Subcutaneous abdominal adipose tissue (tissue), 5 donors: ENCODE data around the gene GKAP1.

Source experiments
- H3K27ac ChIP-seq: one replicate; pipeline ENCODE4 v1.7.0; 2013; ENCODE audit warnings: low read depth, mild to moderate bottlenecking, inconsistent platforms, low read length, moderate library complexity
- H3K27me3 ChIP-seq, 5 donors: one replicate each; pipeline ENCODE4 v1.7.0; 2013; ENCODE audit warnings: low read length in 5 of 5, inconsistent platforms in 1 of 5; ENCODE audit not compliant: control insufficient read depth in 5 of 5, insufficient read depth in 4 of 5
- H3K36me3 ChIP-seq, 5 donors: one replicate each; pipeline ENCODE4 v1.7.0; 2013; ENCODE audit warnings: low read length in 5 of 5; ENCODE audit not compliant: control insufficient read depth in 5 of 5, insufficient read depth in 5 of 5
- H3K4me1 ChIP-seq, 5 donors: one replicate each; pipeline ENCODE4 v1.7.0; 2013; ENCODE audit warnings: low read length in 5 of 5, mild to moderate bottlenecking in 3 of 5, moderate library complexity in 1 of 5; ENCODE audit not compliant: control insufficient read depth in 5 of 5, insufficient read depth in 5 of 5
- H3K4me3 ChIP-seq, 5 donors: one replicate each; pipeline ENCODE4 v1.7.0; 2013; ENCODE audit warnings: low read length in 5 of 5, low read depth in 1 of 5
- H3K9ac ChIP-seq, 5 donors: one replicate each; pipeline ENCODE4 v1.7.0; 2013; ENCODE audit warnings: low read length in 5 of 5, mild to moderate bottlenecking in 4 of 5, moderate library complexity in 3 of 5
- H3K9me3 ChIP-seq, 5 donors: one replicate each; pipeline ENCODE4 v1.7.0; 2013; ENCODE audit warnings: low read length in 5 of 5; ENCODE audit not compliant: control insufficient read depth in 5 of 5
- donor health status: healthy.
- donor health status: healthy.
- donor health status: healthy.
- donor health status: healthy.
- donor health status: healthy.

The GKAP1 gene

DNA sequence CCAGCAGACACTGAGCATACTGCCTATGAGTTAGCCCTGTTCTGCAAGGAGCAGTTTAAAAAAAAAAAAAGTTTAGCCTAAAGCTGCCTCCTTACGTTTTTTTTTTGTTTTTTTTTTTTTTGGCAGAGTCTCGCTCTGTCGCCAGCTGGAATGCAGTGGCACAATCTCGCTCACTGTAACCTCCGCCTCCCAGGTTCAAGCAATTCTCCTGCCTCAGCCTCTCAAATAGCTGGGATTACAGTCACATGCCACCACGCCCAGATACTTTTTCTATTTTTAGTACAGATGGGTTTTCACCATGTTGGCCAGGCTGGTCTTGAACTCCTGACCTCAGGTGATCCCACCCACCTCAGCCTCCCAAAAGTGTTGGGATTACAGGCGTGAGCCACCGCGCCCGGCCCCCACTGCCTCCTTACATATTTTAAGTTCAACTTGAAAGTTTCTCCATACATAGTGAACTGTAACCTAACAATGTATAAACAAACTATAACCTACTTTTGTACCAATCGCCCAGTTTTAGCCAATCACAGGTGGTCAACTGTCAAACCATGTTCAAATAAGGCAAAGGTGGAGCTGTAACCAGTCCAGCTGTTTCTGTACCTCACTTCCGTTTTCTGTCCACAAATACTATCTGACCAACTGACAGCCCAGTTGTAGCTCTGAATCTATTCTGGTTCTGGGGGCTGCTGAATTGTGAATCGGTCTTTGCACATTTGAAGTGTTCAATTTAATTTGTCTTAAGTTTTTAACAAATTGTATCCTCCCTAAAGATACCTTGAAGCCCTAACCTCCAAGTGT lies 17.1 kb downstream of the GKAP1 start:
- Histone ChIP-seq H3K9ac (no peak overlapping the region), H3K4me1 (no peaks in the 10 kb centered on the region), H3K27ac (no peak overlapping the region), H3K4me3 (no peak overlapping the region), H3K9me3 (no peaks in the 10 kb centered on the region), H3K27me3 (no peaks in the 10 kb centered on the region), H3K36me3 (peaks cover 10 to 25% (median 20%) of the 10 kb centered on the region in 5 donors)

DNA sequence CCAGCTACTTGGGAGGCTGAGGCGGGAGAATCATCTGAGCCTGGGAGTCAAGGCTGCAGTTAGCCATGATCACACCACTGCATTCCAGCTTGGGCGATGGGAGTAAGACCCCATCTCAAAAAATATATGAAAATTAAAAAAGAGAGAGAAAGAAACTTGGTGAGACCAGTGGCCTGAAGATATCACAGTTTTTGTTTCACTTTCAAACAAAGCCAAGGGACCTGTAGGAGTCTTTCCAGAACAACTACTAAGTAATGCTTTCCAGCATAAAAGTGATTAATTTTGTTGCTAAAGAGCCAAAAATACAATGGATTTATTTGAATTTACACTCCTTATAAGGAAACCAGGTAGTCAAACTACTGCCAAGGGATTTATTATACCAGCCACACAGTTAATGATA lies 23.5 kb downstream of the GKAP1 start:
- no peaks in the 10 kb centered on the region for H3K27me3 ChIP-seq
- no peak overlapping the region for H3K9ac ChIP-seq
- no peaks in the 10 kb centered on the region for H3K4me1 ChIP-seq
- peaks cover 10 to 32% (median 23%) of the 10 kb centered on the region in 5 donors for H3K36me3 ChIP-seq
- H3K9me3 ChIP-seq = no peaks in the 10 kb centered on the region
- no peak overlapping the region for H3K27ac ChIP-seq
- H3K4me3 ChIP-seq = no peak overlapping the region

DNA sequence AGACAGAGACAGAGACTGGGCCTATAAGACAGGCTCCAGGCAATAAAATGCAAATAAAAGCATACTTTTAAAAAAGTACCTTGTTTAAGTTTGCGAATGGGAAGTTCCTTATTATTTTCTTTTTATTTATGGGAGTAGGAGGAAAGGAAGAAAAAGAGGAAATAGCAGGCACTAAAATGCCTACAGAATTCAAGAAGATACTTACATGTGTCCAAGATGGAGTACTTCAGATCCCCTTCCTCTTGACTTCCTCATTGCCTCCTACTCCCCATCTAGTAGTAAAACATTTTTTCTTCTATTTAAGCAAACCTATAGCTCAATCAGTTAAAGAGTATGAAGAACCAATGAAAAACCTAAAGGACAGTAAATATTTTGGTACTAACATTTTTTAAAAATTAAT lies 24.8 kb downstream of the GKAP1 start:
- no peaks in the 10 kb centered on the region for H3K4me1 ChIP-seq
- no peaks in the 10 kb centered on the region for H3K9me3 ChIP-seq
- peaks cover 4 to 22% (median 12%) of the 10 kb centered on the region in 5 donors for H3K36me3 ChIP-seq
- no peak overlapping the region for H3K9ac ChIP-seq
- H3K27me3 ChIP-seq = no peaks in the 10 kb centered on the region
- H3K27ac ChIP-seq = no peak overlapping the region
- no peak overlapping the region for H3K4me3 ChIP-seq

DNA sequence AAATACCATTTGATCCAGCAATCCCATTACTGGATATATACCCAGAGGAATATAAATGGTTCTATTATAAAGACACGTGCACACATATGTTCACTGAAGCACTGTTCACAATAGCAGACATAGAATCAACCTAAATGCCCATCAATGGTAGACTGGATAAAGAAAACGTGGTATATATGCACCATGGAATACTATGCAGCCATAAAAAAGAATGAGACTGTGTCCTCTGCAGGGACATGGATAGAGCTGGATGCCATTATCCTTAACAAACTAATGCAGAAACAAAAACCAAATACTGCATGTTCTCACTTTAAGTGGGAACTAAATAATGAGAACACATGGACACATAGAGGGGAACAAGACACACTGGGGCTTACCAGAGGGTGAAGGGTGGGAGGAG lies 39.4 kb downstream of the GKAP1 start:
- H3K36me3 ChIP-seq = peaks cover 0 to 8% (median 2%) of the 10 kb centered on the region in 5 donors
- no peak overlapping the region for H3K27ac ChIP-seq
- H3K9me3 ChIP-seq = no peaks in the 10 kb centered on the region
- no peaks in the 10 kb centered on the region for H3K4me1 ChIP-seq
- H3K27me3 ChIP-seq = no peaks in the 10 kb centered on the region
- no peak overlapping the region for H3K9ac ChIP-seq
- no peak overlapping the region for H3K4me3 ChIP-seq

DNA sequence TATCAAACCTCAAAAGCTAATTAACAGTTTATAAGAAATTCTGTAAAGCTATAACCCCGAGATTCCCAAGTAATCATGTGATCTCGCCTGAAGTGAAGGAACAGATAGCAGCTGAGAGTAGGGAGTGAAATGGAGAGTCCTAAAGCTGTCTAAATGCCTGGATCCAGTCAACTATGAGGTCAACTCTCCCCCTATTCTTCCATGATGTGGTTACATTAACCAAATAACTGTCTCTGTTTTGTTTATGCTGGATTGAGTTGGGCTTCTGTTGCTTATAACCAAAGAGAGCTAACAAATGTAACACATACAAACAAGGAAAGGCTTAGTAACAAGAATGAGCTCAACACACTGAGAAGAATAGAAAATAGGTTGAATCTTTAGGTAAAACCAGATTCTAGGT lies 41.6 kb downstream of the GKAP1 start:
- no peak overlapping the region for H3K27ac ChIP-seq
- H3K4me1 ChIP-seq = no peaks in the 10 kb centered on the region
- H3K9me3 ChIP-seq = no peaks in the 10 kb centered on the region
- H3K4me3 ChIP-seq = no peak overlapping the region
- H3K9ac ChIP-seq = no peak overlapping the region
- peaks cover 0 to 5% (median 0%) of the 10 kb centered on the region in 5 donors for H3K36me3 ChIP-seq
- H3K27me3 ChIP-seq = no peaks in the 10 kb centered on the region

DNA sequence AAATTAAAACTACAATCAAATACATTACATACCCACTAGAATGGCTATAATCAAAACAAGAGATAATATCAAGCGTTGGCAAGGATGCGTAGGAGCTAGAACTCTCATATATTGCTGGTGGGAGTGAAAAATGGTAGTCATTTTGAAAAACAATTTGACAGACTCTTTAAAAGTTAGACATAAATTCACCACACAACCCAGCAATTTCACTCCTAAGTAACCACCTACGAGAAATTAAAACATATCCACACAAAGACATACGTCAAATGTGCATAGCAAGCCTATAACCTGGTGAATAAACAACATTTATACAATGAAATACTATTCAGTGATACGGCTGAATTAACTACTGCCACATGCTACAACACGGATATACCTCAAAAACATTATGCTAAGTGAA lies 44.7 kb downstream of the GKAP1 start:
- Histone ChIP-seq H3K27me3 (no peaks in the 10 kb centered on the region), H3K36me3 (peaks cover 0 to 5% (median 0%) of the 10 kb centered on the region in 5 donors), H3K4me3 (no peak overlapping the region), H3K9me3 (no peaks in the 10 kb centered on the region), H3K9ac (no peak overlapping the region), H3K4me1 (no peaks in the 10 kb centered on the region), H3K27ac (no peak overlapping the region)

DNA sequence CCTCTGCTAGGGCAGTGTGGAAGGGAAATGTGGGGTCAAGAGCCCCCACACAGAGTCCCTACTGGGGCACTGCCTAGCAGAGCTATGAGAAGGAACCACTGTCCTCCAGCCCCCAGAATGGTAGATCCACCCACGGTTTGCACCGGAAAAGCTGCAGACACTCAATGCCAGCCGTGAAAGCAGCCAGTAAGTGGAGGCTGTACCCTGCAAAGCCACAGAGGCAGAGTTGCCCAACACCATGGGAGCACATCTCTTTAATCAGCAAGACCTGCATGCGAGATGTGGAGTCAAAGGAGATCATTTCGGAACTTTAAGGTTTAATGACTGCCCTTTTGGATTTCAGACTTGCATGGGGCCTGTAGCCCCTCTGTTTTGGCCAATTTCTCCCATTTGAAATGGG lies 52.2 kb downstream of the GKAP1 start:
- Histone ChIP-seq H3K27ac (no peak overlapping the region), H3K4me3 (no peak overlapping the region), H3K4me1 (no peaks in the 10 kb centered on the region), H3K9ac (no peak overlapping the region), H3K9me3 (peaks cover 0 to 9% (median 0%) of the 10 kb centered on the region in 5 donors), H3K27me3 (no peaks in the 10 kb centered on the region), H3K36me3 (peaks cover 0 to 18% (median 0%) of the 10 kb centered on the region in 5 donors)

DNA sequence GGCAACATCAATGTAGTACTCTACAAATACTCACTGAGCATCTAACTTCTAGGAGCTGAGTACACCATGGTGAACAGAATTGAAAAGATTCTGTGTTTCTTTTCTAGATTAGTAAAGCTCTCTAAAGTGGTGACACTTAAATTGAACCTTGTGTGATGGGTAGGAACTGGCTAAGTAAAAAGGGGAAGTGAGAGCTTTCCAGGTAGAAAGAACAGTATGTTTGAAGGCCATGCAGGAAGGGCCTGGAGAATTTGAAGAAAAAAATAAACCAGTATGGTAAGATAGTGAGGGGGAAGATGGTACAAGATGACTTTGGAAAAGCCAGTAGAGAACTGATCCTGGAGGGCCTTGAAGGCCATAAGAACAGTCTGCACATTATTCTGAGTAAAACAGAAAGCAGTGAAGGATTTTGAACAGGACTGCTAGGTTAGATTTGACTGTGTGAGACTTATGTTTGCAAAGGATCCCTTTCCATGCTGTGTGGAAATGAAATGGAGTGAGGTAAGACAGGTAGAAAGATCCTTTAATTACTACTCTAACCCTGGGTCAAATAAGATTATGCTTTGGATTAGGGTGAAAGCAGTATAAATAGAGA lies 63.1 kb downstream of the GKAP1 start:
- Histone ChIP-seq H3K27me3 (no peaks in the 10 kb centered on the region), H3K4me3 (no peak overlapping the region), H3K9me3 (no peaks in the 10 kb centered on the region), H3K36me3 (peaks cover 0 to 10% (median 7%) of the 10 kb centered on the region in 5 donors), H3K4me1 (peaks cover 0 to 4% (median 0%) of the 10 kb centered on the region in 5 donors), H3K9ac (no peak overlapping the region), H3K27ac (no peak overlapping the region)

DNA sequence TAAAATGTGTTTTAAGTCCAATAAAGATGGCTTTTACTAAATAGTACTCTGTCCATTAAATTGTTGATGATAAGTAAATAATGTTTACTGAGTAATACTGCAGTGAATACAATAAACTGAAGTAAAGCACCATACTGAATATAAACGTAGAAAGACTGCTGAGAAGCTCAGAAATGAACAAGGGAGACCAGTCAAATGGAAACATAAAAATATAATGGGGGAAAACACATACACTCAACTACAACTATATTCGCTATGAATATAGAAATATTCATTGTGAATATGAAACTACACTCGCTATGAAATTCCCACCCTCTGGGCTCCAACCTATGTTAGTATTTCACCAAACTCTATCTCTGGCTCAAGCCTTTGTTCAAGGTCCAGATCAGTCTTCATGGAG lies 67.9 kb downstream of the GKAP1 start:
- Histone ChIP-seq H3K4me1 (peaks cover 0 to 4% (median 0%) of the 10 kb centered on the region in 5 donors), H3K27ac (no peak overlapping the region), H3K4me3 (no peak overlapping the region), H3K36me3 (peaks cover 0 to 10% (median 7%) of the 10 kb centered on the region in 5 donors), H3K9ac (no peak overlapping the region), H3K9me3 (no peaks in the 10 kb centered on the region), H3K27me3 (no peaks in the 10 kb centered on the region)

DNA sequence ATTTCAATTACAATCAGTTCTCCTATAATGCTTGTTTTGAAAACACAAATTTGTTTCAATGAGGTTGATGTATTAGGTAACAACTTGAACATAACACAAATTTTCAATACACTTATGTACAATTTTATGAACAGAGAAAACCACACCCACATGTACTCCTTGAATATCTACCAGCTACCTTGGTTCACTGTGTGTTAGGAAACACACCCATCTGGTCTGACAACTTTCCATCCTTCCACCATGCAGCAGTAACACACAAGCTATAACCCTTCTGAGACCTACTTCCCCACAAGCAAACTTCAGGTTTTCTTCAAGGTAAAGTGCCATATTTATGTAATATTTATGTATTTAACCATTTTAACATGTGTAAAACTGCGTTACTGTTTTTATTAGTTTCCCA lies 73.4 kb downstream of the GKAP1 start:
- H3K27ac ChIP-seq = no peak overlapping the region
- no peak overlapping the region for H3K9ac ChIP-seq
- peaks cover under 1 to 11% (median 8%) of the 10 kb centered on the region in 5 donors for H3K36me3 ChIP-seq
- no peak overlapping the region for H3K4me3 ChIP-seq
- H3K27me3 ChIP-seq = no peaks in the 10 kb centered on the region
- H3K9me3 ChIP-seq = no peaks in the 10 kb centered on the region
- no peaks in the 10 kb centered on the region for H3K4me1 ChIP-seq
